Endothelial cell of umbilical vein (primary cell): ENCODE measurements around the gene CMTM3. TPM values are rescaled to one million over a fixed set of nuclear protein-coding genes. Genes with fewer than 3 reads are reported as not detected.

Experiments
- BruUV-seq: library from RNA; stranded (reverse); fragments of 400-500 nt; replicated peaks from 2 replicates; lab custom pipeline; 2021; lab: Mats Ljungman, UMichigan
- CTCF ChIA-PET: fragments of 300-600, 350-600 bp; sonication (Branson Sonifier 250); formaldehyde crosslinking; loops from one replicate; lab custom pipeline; 2021; ENCODE audit warnings: antibody characterized with exemption, inconsistent platforms; lab: Charles Lee
- POLR2A ChIA-PET: fragments of 300-600, 350-600 bp; sonication (Branson Sonifier 250); formaldehyde crosslinking; loops from one replicate; lab custom pipeline; 2021; ENCODE audit warnings: antibody characterized with exemption, inconsistent platforms; lab: Charles Lee
- DNase-seq: peaks from one replicate; pipeline ENCODE4 v3.0.0-alpha.2; 2011; ENCODE audit warnings: low read depth, low spot score
- FAIRE-seq: peaks from 2 replicates; lab custom pipeline; 2011; peaks lifted over from hg19 to GRCh38; lab: Jason Lieb, UNC
- H2AFZ ChIP-seq: 2 replicates; pipeline ENCODE4 v1.6.0; 2012; ENCODE audit warnings: low read depth, low read length, control low read depth, inconsistent platforms
- H3K27ac ChIP-seq: 2 replicates; pipeline ENCODE4 v1.5.1; 2011; ENCODE audit warnings: low read depth, mild to moderate bottlenecking, control low read depth, low read length, moderate library complexity; ENCODE audit not compliant: insufficient read depth
- H3K27me3 ChIP-seq, 2 experiments: 2 replicates each; pipeline versions ENCODE4 v1.6.0 to v1.6.1; 2011; ENCODE audit warnings: low read length in 2 of 2, mixed read lengths in 1 of 2; ENCODE audit not compliant: control insufficient read depth in 2 of 2, insufficient read depth in 2 of 2
- H3K36me3 ChIP-seq, 2 experiments: 2 replicates in 1 of 2; 3 replicates in 1 of 2; pipeline ENCODE4 v1.5.1; 2011; ENCODE audit warnings: low read length in 2 of 2, mild to moderate bottlenecking in 1 of 2, moderate library complexity in 1 of 2; ENCODE audit not compliant: control insufficient read depth in 2 of 2, insufficient read depth in 2 of 2; ENCODE audit errors: extremely low read depth in 1 of 2
- H3K4me1 ChIP-seq: 3 replicates; pipeline ENCODE4 v1.5.1; 2011; ENCODE audit warnings: mild to moderate bottlenecking, low read length; ENCODE audit not compliant: control insufficient read depth, insufficient read depth; ENCODE audit errors: extremely low read depth
- H3K4me2 ChIP-seq: 2 replicates; pipeline ENCODE4 v1.6.1; 2011; ENCODE audit warnings: low read length, control low read depth, mixed read lengths; ENCODE audit not compliant: insufficient read depth
- H3K4me3 ChIP-seq, 3 experiments: fragments of 200-600 bp in 1 of 3; sonication (generic), shearing (Covaris generic) in 1 of 3; replicated peaks in 1 of 3; 2 replicates each; pipeline ENCODE4 v1.5.1; 2011 to 2016; ENCODE audit warnings: control low read depth in 3 of 3, low read length in 3 of 3, mild to moderate bottlenecking in 2 of 3, inconsistent platforms in 1 of 3, low read depth in 1 of 3, moderate library complexity in 1 of 3; ENCODE audit not compliant: insufficient read depth in 1 of 3
- H3K79me2 ChIP-seq: 2 replicates; pipeline ENCODE4 v1.6.0; 2012; ENCODE audit warnings: low read length, inconsistent platforms; ENCODE audit not compliant: control insufficient read depth, insufficient read depth
- H3K9ac ChIP-seq: replicated peaks from 2 replicates; pipeline ENCODE3; 2011; ENCODE audit warnings: low read length, control low read depth; ENCODE audit not compliant: insufficient read depth; ENCODE audit errors: extremely low read depth
- H3K9me1 ChIP-seq: replicated peaks from 3 replicates; pipeline ENCODE4 v1.6.0; 2011; ENCODE audit warnings: mild to moderate bottlenecking, low read length; ENCODE audit not compliant: control insufficient read depth, insufficient read depth; ENCODE audit errors: extremely low read depth
- H3K9me3 ChIP-seq: replicated peaks from 2 replicates; pipeline ENCODE4 v1.5.1; 2012; ENCODE audit warnings: low read length, inconsistent platforms; ENCODE audit not compliant: control insufficient read depth, insufficient read depth
- H4K20me1 ChIP-seq: replicated peaks from 2 replicates; pipeline ENCODE3; 2011; ENCODE audit warnings: mild to moderate bottlenecking, low read length; ENCODE audit not compliant: control insufficient read depth, insufficient read depth; ENCODE audit errors: extremely low read depth
- EZH2 ChIP-seq: IDR thresholded peaks from 2 replicates; pipeline ENCODE4 v1.6.1; 2012; ENCODE audit warnings: borderline replicate concordance, low read depth, mild to moderate bottlenecking, moderate library complexity, low read length, inconsistent platforms; ENCODE audit not compliant: severe bottlenecking
- FOS ChIP-seq: IDR thresholded peaks from 2 replicates; pipeline ENCODE4 v1.6.1; 2011; ENCODE audit warnings: mild to moderate bottlenecking, low read length, moderate library complexity, borderline replicate concordance; ENCODE audit not compliant: insufficient read depth
- GATA2 ChIP-seq: IDR thresholded peaks from 2 replicates; pipeline ENCODE4 v1.7.0; 2011; ENCODE audit warnings: low read depth, mild to moderate bottlenecking, moderate library complexity, mixed read lengths, low read length; ENCODE audit not compliant: insufficient read length, insufficient read depth
- JUN ChIP-seq: IDR thresholded peaks from 2 replicates; pipeline ENCODE4 v1.6.1; 2011; ENCODE audit warnings: borderline replicate concordance, low read depth; ENCODE audit not compliant: insufficient read length, insufficient read depth
- MYC ChIP-seq: IDR thresholded peaks from one replicate; pipeline ENCODE4 v1.6.1; 2011; ENCODE audit warnings: mild to moderate bottlenecking, low read depth, low read length
- POLR2A ChIP-seq: IDR thresholded peaks from 2 replicates; pipeline ENCODE4 v1.6.1; 2012; ENCODE audit warnings: low read depth, mild to moderate bottlenecking, control low read depth, low read length
- POLR2AphosphoS5 ChIP-seq: IDR thresholded peaks from 2 replicates; pipeline ENCODE4 v1.6.1; 2012; ENCODE audit warnings: low read depth, mild to moderate bottlenecking, control low read depth, low read length, moderate library complexity; ENCODE audit not compliant: insufficient read depth
- dilution Hi-C: fragments of 300-500 bp; cut with MboI; formaldehyde crosslinking; loops from one replicate; pipeline ENCODE4 v1.15.0; 2019; ENCODE audit warnings: low sequenced_read_pairs; ENCODE audit not compliant: extremely low pct_ligation_motif_present
- intact Hi-C: fragments of 100-400 bp; cut with micrococcal nuclease; formaldehyde crosslinking; loops from one replicate; pipeline ENCODE4 v1.10.0; 2022
- polyA plus RNA-seq, 4 experiments: library from polyadenylated mRNA; depleted of rRNA in 3 of 4; stranded (reverse) in 3 of 4; unstranded in 1 of 4; fragments of >200 nt; gene quantifications; 2 replicates each; pipeline versions ENCODE4 v1.2.1 to v1.2.3, GENCODE V29; 2011 to 2012; ENCODE audit warnings: missing spikeins in 1 of 4
- total RNA-seq: library from RNA; stranded (reverse); gene quantifications from 2 replicates; pipeline ENCODE4 v1.2.3, GENCODE V29; 2021
- TF ChIP-seq, protein P1 (sequence below), 2 donors: IDR thresholded peaks; 1 replicate in 1 of 2; 2 replicates in 1 of 2; pipeline ENCODE4 v1.5.1; 2011; ENCODE audit warnings: low read length in 2 of 2, mild to moderate bottlenecking in 2 of 2, moderate library complexity in 2 of 2, control low read depth in 1 of 2, inconsistent platforms in 1 of 2, low read depth in 1 of 2; ENCODE audit not compliant: insufficient read depth in 1 of 2; ENCODE audit errors: extremely low read depth in 1 of 2
- TF ChIP-seq, protein P2 (sequence below): IDR thresholded peaks from 2 replicates; pipeline ENCODE4 v1.6.1; 2011; ENCODE audit not compliant: insufficient read depth, insufficient read length

The CMTM3 gene
- total and polyA plus RNA-seq, 2 donors (not counting 3 experiments of a cell fraction or from before 2014, with no cell fraction given) = 83.6 to 86.2 TPM

DNA sequence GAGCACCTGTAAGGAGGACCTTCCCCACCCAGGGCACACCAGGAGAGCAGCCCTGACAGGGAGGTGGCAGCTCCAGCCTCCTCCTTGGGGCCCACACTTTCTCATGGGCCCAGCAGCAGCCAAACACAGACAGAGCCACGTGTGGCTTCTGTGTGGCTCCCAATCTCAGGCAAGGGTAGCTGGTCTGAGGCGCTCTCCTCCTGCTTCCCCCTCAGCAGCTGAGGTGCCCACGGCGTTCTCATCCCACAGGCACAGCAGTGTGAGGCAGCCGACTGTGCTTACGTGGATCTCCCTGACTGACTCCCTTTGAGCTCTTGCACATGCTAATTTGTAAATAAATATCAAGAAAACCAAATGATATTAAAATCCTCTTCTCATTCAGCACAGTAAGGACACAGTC lies 30.9 kb downstream of the CMTM3 start:
- TF ChIP-seq POLR2A (no peak), JUN (no peak), MYC (no peak), EZH2 (no peak), GATA2 (no peak), POLR2AphosphoS5 (no peak), FOS (no peak)
- TF ChIP-seq, protein P1, sequence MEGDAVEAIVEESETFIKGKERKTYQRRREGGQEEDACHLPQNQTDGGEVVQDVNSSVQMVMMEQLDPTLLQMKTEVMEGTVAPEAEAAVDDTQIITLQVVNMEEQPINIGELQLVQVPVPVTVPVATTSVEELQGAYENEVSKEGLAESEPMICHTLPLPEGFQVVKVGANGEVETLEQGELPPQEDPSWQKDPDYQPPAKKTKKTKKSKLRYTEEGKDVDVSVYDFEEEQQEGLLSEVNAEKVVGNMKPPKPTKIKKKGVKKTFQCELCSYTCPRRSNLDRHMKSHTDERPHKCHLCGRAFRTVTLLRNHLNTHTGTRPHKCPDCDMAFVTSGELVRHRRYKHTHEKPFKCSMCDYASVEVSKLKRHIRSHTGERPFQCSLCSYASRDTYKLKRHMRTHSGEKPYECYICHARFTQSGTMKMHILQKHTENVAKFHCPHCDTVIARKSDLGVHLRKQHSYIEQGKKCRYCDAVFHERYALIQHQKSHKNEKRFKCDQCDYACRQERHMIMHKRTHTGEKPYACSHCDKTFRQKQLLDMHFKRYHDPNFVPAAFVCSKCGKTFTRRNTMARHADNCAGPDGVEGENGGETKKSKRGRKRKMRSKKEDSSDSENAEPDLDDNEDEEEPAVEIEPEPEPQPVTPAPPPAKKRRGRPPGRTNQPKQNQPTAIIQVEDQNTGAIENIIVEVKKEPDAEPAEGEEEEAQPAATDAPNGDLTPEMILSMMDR (IDR thresholded peaks at IDR 0.05; ENCODE audit: extremely low read depth in 1 of 2, insufficient read depth in 1 of 2, low read depth in 1 of 2, low read length in 2 of 2) = no peak
- TF ChIP-seq, protein P2, sequence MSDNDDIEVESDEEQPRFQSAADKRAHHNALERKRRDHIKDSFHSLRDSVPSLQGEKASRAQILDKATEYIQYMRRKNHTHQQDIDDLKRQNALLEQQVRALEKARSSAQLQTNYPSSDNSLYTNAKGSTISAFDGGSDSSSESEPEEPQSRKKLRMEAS = no peak
- dilution Hi-C loops = no loop called here
- no peak overlapping the region for H3K9ac ChIP-seq

More for the DNA sequence above, 30.9 kb downstream of the CMTM3 start:
- H3K27me3 ChIP-seq = no peaks in the 10 kb centered on the region
- H2AFZ ChIP-seq = no peak overlapping the region
- H3K4me2 ChIP-seq = no peak overlapping the region
- H3K4me3 ChIP-seq = no peak overlapping the region
- H3K79me2 ChIP-seq = no peaks in the 10 kb centered on the region
- no peaks in the 10 kb centered on the region for H4K20me1 ChIP-seq
- H3K9me3 ChIP-seq = no peaks in the 10 kb centered on the region
- intact Hi-C loops = no loop called here
- BruUV-seq = no TSS peak
- H3K36me3 ChIP-seq = no peaks in the 10 kb centered on the region
- ChIA-PET POLR2A (no interaction called here), CTCF (interaction anchor here (1.2 to 2.7 kb wide), 4 partner anchors 16 to 158 kb away, joined by 3 to 16 read pairs (median 5); no protein-coding TSS in a partner anchor)
- DNase-seq = no peak
- H3K27ac ChIP-seq = no peak overlapping the region
- H3K9me1 ChIP-seq = no peaks in the 10 kb centered on the region
- H3K4me1 ChIP-seq = no peaks in the 10 kb centered on the region
- FAIRE-seq = no peak
